Measurements from ENCODE around the gene PKDREJ. TPM values are rescaled to one million over a fixed set of nuclear protein-coding genes. Genes with fewer than 3 reads are reported as not detected.

Gene PKDREJ
- total RNA-seq, 2 experiments from 2014 or later: not detected

DNA sequence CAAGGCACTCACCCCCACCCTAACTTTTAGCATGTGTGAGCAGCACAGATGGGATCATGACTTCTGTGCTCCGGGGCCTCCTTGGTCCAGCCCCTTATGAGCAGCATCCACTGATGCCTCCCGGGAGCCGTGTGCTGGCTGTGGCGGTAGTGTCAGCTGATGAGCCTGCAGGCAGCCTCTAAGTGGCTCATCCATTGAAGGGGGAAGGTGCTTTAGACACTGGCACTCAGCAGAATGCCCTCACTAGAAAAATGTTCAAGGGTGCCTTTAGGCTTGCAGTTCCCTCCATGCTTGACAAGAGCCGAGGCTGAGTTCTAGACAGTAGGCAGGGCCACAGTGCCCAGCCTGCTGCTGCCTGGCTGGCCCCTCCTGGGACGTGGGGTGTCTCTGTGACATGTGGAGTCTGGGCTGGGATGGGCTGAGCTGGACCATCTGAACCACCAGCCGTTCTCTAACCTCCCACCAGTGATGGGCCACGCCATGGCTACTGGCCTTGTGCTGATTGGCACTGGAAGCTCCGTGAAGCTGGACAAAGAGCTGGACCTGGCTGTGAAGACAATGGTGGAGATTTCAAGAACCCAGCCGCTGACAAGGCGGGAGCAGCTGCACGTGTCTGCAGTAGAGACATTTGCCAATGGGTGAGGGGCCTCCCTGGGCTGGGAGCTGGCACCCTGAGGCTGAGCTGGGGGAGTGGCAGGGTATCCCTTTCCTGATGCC is 10.4 kb upstream of the PKDREJ start:
- ChIA-PET CTCF (ENCODE audit: unreplicated experiment) (no interaction called here), POLR2A (no interaction called here)
- intact Hi-C loops (cut with micrococcal nuclease; ENCODE audit: unreplicated experiment): no loop called here
- no peaks in the 10 kb centered on the region for H3K79me2 ChIP-seq (ENCODE audit: insufficient read depth, low read depth, low read length)
- H3K36me3 ChIP-seq (ENCODE audit: insufficient read depth, low read length): no peaks in the 10 kb centered on the region; the same call in 1 of the 2 replicates
- H3K4me2 ChIP-seq (ENCODE audit: low read length): no peak overlapping the region
- no peaks in the 10 kb centered on the region for H3K9me2 ChIP-seq (ENCODE audit: insufficient read depth, low read length)
- no peak overlapping the region for H3K4me3 ChIP-seq (ENCODE audit: low read depth, low read length, poor library complexity, severe bottlenecking)
- peaks cover 4% of the 10 kb centered on the region; the same call in 1 of the 2 replicates for H3K9me3 ChIP-seq (ENCODE audit: low read length)
- H4K20me1 ChIP-seq (ENCODE audit: insufficient read depth, low read length): no peaks in the 10 kb centered on the region
- H3K4me1 ChIP-seq (ENCODE audit: insufficient read depth, low read length, poor library complexity, severe bottlenecking): no peaks in the 10 kb centered on the region
- TF ChIP-seq, protein P1, sequence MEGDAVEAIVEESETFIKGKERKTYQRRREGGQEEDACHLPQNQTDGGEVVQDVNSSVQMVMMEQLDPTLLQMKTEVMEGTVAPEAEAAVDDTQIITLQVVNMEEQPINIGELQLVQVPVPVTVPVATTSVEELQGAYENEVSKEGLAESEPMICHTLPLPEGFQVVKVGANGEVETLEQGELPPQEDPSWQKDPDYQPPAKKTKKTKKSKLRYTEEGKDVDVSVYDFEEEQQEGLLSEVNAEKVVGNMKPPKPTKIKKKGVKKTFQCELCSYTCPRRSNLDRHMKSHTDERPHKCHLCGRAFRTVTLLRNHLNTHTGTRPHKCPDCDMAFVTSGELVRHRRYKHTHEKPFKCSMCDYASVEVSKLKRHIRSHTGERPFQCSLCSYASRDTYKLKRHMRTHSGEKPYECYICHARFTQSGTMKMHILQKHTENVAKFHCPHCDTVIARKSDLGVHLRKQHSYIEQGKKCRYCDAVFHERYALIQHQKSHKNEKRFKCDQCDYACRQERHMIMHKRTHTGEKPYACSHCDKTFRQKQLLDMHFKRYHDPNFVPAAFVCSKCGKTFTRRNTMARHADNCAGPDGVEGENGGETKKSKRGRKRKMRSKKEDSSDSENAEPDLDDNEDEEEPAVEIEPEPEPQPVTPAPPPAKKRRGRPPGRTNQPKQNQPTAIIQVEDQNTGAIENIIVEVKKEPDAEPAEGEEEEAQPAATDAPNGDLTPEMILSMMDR (conservative IDR thresholded peaks at IDR 0.05; ENCODE audit: low read length): no peak
- no peak for TF ChIP-seq EZH2phosphoT487 (IDR thresholded peaks at IDR 0.05; ENCODE audit: borderline replicate concordance, low read depth, low read length)
- BruUV-seq (replicated peaks): no TSS peak
- DNase-seq (ENCODE audit: low spot score): no peak
- H3K27ac ChIP-seq (ENCODE audit: low read depth, low read length, poor library complexity, severe bottlenecking): no peak overlapping the region
- H2AFZ ChIP-seq (ENCODE audit: low read length): no peak overlapping the region

DNA sequence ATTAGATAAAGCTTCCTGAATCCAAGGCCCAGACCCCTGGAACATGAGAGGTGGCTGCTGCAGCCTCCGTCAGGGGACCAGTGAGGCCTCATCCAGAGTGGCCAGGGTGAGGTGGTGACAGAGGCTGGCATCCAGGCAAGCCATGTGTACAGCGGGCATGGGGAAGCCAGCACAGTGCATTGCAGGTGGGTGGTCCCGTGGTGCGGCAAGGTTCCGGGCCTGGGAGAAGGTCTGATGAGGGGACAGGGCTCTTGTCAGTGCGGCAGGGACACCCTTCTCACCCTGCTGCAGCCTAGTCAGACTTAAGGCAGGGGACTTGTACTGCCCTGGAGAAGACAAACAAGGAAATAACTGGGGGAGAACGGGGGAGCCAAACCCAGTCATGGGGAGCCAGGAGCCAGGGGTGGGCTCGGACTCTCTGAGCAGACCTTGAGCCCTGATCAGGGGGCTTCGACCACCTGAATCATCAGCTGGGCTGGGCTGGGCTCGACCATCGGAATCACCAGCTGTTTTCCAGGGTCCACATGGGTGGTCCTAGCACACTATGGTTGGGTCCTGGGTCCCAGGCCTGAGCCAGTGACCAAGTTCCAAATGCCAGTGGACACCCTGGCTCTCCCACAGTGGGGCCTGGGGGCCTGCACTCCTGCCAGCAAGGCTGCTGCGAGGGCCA is 9.8 kb upstream of the PKDREJ start:
- Histone ChIP-seq H3K4me1 (ENCODE audit: insufficient read depth, low read length, poor library complexity, severe bottlenecking) (no peaks in the 10 kb centered on the region), H3K4me3 (ENCODE audit: low read depth, low read length, poor library complexity, severe bottlenecking) (no peak overlapping the region), H3K9me2 (ENCODE audit: insufficient read depth, low read length) (no peaks in the 10 kb centered on the region), H3K36me3 (ENCODE audit: insufficient read depth, low read length) (no peaks in the 10 kb centered on the region; the same call in 1 of the 2 replicates), H3K4me2 (ENCODE audit: low read length) (no peak overlapping the region), H3K9me3 (ENCODE audit: low read length) (peaks cover 4% of the 10 kb centered on the region; the same call in 1 of the 2 replicates), H4K20me1 (ENCODE audit: insufficient read depth, low read length) (no peaks in the 10 kb centered on the region), H3K27ac (ENCODE audit: low read depth, low read length, poor library complexity, severe bottlenecking) (no peak overlapping the region), H3K79me2 (ENCODE audit: insufficient read depth, low read depth, low read length) (no peaks in the 10 kb centered on the region), H2AFZ (ENCODE audit: low read length) (no peak overlapping the region)
- CTCF ChIA-PET (ENCODE audit: unreplicated experiment): no interaction called here
- intact Hi-C loops (cut with micrococcal nuclease; ENCODE audit: unreplicated experiment): no loop called here
- BruUV-seq (replicated peaks): no TSS peak
- no peak for TF ChIP-seq EZH2phosphoT487 (IDR thresholded peaks at IDR 0.05; ENCODE audit: borderline replicate concordance, low read depth, low read length)
- TF ChIP-seq, protein P1 (conservative IDR thresholded peaks at IDR 0.05; ENCODE audit: low read length): no peak
- DNase-seq (ENCODE audit: low spot score): no peak
- POLR2A ChIA-PET: no interaction called here

DNA sequence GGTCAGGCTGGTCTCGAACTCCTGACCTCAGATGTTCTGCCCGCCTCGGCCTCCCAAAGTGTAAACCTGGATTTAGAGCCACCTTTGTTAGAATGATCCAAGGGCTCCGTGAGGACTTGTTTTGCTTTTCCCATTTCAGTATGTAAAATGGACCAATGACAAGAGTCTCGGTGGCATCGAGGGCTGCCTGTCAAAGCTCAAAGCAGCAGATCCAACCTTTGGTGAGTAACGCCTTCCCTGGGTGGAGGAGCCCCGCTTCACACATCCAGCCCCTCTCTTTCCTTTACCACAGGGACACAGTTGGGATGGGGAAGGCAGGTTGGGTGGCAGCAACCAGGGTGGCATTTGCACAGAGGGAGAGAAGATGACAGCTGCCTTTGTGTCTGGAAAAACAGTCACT is 9.1 kb upstream of the PKDREJ start:
- no peaks in the 10 kb centered on the region for H3K9me2 ChIP-seq (ENCODE audit: insufficient read depth, low read length)
- no peak overlapping the region for H2AFZ ChIP-seq (ENCODE audit: low read length)
- no peak for DNase-seq (ENCODE audit: low spot score)
- no peaks in the 10 kb centered on the region; the same call in 1 of the 2 replicates for H3K36me3 ChIP-seq (ENCODE audit: insufficient read depth, low read length)
- BruUV-seq (replicated peaks): no TSS peak
- no peak overlapping the region for H3K4me3 ChIP-seq (ENCODE audit: low read depth, low read length, poor library complexity, severe bottlenecking)
- H3K79me2 ChIP-seq (ENCODE audit: insufficient read depth, low read depth, low read length): no peaks in the 10 kb centered on the region
- ChIA-PET POLR2A (no interaction called here), CTCF (ENCODE audit: unreplicated experiment) (no interaction called here)
- intact Hi-C loops (cut with micrococcal nuclease; ENCODE audit: unreplicated experiment): no loop called here
- H3K4me1 ChIP-seq (ENCODE audit: insufficient read depth, low read length, poor library complexity, severe bottlenecking): no peaks in the 10 kb centered on the region
- TF ChIP-seq EZH2phosphoT487 (IDR thresholded peaks at IDR 0.05; ENCODE audit: borderline replicate concordance, low read depth, low read length): no peak
- TF ChIP-seq, protein P1 (conservative IDR thresholded peaks at IDR 0.05; ENCODE audit: low read length): no peak
- no peaks in the 10 kb centered on the region for H4K20me1 ChIP-seq (ENCODE audit: insufficient read depth, low read length)
- no peak overlapping the region for H3K4me2 ChIP-seq (ENCODE audit: low read length)
- H3K27ac ChIP-seq (ENCODE audit: low read depth, low read length, poor library complexity, severe bottlenecking): no peak overlapping the region
- H3K9me3 ChIP-seq (ENCODE audit: low read length): peaks cover 4% of the 10 kb centered on the region; the same call in 1 of the 2 replicates
